Measurements from ENCODE around the gene HOXB8. TPM values are rescaled to one million over a fixed set of nuclear protein-coding genes. Genes with fewer than 3 reads are reported as not detected.

The HOXB8 gene
- total and polyA plus RNA-seq, 2 donors (not counting 3 experiments of a cell fraction or from before 2014, with no cell fraction given) = 1.7 to 2.4 TPM

DNA sequence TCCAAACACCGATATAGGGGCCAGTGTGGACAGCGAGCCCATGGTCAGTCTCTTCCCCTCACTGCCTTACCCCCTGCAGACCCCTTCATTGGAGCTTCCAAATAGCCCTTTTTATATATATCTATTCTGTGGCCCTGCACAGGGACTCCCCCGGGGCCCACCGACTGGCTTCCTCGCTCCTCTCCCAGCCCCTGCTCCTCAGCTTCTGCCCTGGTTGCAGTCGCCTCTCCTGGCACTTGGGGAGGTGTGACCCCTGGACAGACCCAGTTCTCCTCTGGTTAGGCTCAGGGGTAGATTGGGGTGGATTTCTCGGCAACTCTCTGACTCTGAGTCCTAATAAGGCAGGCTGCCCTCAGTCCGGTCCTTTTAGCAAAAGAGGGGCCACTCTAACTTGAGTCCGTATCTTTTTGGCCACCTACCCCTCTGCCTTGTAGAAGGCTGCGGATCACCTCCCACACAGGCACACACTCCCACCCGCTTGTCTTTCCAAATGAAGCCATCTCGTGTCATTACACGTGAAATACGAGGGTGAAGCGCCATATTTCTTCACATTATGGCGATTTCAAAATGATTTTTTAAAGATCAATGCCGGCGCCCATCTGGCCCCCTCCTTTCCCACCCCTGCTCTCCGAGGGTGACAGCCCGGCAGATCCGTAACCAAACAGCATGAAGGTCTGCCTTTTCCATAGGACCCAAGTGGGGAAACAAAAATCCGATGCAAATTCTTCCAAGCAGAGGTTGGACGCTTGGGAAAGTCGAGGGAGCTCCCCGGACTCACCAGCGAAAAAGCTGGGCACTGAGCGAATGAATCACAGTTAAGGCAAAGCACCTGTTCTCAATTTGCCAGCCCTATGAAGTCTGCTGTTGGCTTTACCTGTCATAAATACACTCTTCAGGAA lies 12.8 kb upstream of the HOXB8 start:
- Histone ChIP-seq H3K9me3 (replicated peaks; ENCODE audit: control insufficient read depth, insufficient read depth, low read length) (no peaks in the 10 kb centered on the region), H3K9ac (replicated peaks; ENCODE audit: extremely low read depth, insufficient read depth, low read length) (no peak overlapping the region), H3K79me2 (ENCODE audit: control insufficient read depth, insufficient read depth, low read length) (no peaks in the 10 kb centered on the region), H3K27me3 (ENCODE audit: control insufficient read depth in 2 of 2, insufficient read depth in 2 of 2, low read length in 2 of 2) (peaks cover 70 to 96% of the 10 kb centered on the region in 2 experiments), H3K36me3 (ENCODE audit: control insufficient read depth in 2 of 2, extremely low read depth in 1 of 2, insufficient read depth in 2 of 2, low read length in 2 of 2) (no peaks in the 10 kb centered on the region), H4K20me1 (replicated peaks; ENCODE audit: control insufficient read depth, extremely low read depth, insufficient read depth, low read length) (no peaks in the 10 kb centered on the region), H3K9me1 (replicated peaks; ENCODE audit: control insufficient read depth, extremely low read depth, insufficient read depth, low read length) (no peaks in the 10 kb centered on the region), H3K27ac (ENCODE audit: insufficient read depth, low read depth, low read length) (no peak overlapping the region), H3K4me3 (replicated peaks in 1 of 3; ENCODE audit: insufficient read depth in 1 of 3, low read depth in 1 of 3, low read length in 3 of 3) (no peak overlapping the region), H3K4me2 (ENCODE audit: insufficient read depth, low read length) (no peak overlapping the region), H2AFZ (ENCODE audit: low read depth, low read length) (no peak overlapping the region), H3K4me1 (ENCODE audit: control insufficient read depth, extremely low read depth, insufficient read depth, low read length) (peaks cover 13% of the 10 kb centered on the region)
- POLR2A ChIA-PET = no interaction called here
- FAIRE-seq (no peak), DNase-seq (ENCODE audit: low read depth, low spot score) (no peak)
- dilution Hi-C loops (cut with MboI; ENCODE audit: extremely low pct_ligation_motif_present, low sequenced_read_pairs) (no loop called here), intact Hi-C loops (cut with micrococcal nuclease) (no loop called here)
- CTCF ChIA-PET = interaction anchor here (1.0 to 3.2 kb wide), 2 partner anchors 9 kb away, joined by 3 to 73 read pairs; no protein-coding TSS in a partner anchor
- BruUV-seq (replicated peaks) = no TSS peak
- no peak for TF ChIP-seq POLR2AphosphoS5 (IDR thresholded peaks at IDR 0.05; ENCODE audit: insufficient read depth, low read depth, low read length)
- TF ChIP-seq, protein P1, sequence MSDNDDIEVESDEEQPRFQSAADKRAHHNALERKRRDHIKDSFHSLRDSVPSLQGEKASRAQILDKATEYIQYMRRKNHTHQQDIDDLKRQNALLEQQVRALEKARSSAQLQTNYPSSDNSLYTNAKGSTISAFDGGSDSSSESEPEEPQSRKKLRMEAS (IDR thresholded peaks at IDR 0.05; ENCODE audit: insufficient read depth, insufficient read length) = no peak
- TF ChIP-seq, protein P2, sequence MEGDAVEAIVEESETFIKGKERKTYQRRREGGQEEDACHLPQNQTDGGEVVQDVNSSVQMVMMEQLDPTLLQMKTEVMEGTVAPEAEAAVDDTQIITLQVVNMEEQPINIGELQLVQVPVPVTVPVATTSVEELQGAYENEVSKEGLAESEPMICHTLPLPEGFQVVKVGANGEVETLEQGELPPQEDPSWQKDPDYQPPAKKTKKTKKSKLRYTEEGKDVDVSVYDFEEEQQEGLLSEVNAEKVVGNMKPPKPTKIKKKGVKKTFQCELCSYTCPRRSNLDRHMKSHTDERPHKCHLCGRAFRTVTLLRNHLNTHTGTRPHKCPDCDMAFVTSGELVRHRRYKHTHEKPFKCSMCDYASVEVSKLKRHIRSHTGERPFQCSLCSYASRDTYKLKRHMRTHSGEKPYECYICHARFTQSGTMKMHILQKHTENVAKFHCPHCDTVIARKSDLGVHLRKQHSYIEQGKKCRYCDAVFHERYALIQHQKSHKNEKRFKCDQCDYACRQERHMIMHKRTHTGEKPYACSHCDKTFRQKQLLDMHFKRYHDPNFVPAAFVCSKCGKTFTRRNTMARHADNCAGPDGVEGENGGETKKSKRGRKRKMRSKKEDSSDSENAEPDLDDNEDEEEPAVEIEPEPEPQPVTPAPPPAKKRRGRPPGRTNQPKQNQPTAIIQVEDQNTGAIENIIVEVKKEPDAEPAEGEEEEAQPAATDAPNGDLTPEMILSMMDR (IDR thresholded peaks at IDR 0.05; ENCODE audit: extremely low read depth in 1 of 2, insufficient read depth in 1 of 2, low read depth in 1 of 2, low read length in 2 of 2) = no peak
- TF ChIP-seq EZH2 (IDR thresholded peaks at IDR 0.05; ENCODE audit: borderline replicate concordance, low read depth, low read length, severe bottlenecking) = no peak
- TF ChIP-seq JUN (IDR thresholded peaks at IDR 0.05; ENCODE audit: borderline replicate concordance, insufficient read depth, insufficient read length, low read depth) = no peak
- TF ChIP-seq FOS (IDR thresholded peaks at IDR 0.05; ENCODE audit: borderline replicate concordance, insufficient read depth, low read length) = no peak
